DMS153 (cell line): Measurements from ENCODE around the gene LSM8.
"Not testable (repeated sequence)": the region's sequence is repeated elsewhere in the genome, so short reads cannot be mapped to it uniquely, and the experiment has no call there.

Experiments used
- DNase-seq: peaks from one replicate; lab custom pipeline; 2025; lab: John Stamatoyannopoulos, UW

The LSM8 gene

DNA sequence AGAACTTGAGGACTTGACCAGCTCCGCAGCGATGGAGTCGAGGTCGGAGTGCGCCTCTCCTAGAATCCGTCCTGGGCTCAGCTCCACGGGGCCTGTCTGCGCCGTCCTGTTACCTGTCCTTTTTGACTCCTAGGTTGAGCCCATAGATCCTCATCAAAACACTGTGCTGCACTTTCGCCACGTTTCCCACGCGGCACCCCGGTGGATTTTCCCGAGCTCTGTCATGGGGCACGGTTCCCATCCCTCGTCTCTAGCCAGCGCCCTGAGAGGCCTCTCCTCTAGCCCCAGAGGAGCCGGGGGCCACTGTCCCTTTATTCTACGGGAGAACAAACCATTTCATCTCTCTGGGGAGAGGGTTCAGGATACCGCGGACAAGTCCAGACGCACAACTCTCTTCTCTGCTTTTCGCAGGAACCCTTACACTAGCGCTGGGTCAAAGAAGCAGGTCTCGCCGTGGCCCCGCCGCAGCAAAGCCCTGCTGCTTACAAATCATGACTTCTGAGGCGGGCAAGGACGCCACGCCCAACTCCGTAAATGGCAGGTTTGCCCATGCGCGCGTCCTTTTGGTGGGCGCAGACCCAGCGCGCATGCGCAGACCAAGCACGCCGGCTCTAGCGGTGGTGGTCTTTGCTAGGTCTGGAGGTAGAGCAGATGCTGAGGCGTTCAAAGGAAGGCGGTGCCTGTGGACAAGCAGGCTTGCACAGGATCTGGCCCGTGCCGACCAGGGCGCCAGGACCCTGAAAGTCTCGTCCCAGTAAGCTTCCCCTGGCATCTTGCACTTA is 30.3 kb downstream of the LSM8 start:
- peak; percentile 68 for DNase-seq

DNA sequence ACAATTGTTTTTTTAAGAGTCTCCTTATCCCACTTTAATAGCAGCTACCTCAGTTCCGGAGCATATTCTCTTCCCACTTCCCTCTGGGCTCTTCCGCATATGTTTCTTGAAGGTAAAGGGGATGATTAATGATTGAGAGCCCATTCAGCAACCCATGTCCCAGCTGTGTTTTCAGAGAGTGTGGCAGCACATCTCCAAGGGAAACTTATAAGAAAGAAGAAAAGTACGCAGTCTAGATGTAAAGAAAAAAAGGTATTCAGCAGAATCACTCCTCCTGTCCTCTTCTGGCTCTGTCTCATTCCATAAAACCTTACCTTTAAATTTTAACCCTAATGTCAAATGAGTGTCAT is 30.8 kb downstream of the LSM8 start:
- peak; percentile 20 for DNase-seq

DNA sequence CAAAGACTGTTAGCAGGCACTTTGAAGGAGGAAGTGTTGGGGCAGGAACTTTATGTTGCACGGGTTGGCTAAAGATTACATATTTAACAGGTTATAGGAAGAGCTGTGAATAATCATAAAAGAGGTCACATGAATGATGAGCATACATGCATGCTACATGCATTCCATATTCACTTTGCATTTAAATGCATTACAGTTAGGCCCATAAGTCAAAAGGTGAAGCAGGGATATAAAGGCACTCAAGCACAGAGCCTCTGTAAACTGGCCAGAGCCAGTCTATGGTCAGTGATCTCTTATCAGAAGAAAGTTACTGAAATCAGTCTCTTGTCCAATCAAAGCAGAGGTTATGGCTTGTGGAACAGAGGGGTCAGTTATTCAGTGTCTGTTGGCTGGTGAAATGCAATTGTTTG is 33.3 kb downstream of the LSM8 start:
- DNase-seq = no peak

DNA sequence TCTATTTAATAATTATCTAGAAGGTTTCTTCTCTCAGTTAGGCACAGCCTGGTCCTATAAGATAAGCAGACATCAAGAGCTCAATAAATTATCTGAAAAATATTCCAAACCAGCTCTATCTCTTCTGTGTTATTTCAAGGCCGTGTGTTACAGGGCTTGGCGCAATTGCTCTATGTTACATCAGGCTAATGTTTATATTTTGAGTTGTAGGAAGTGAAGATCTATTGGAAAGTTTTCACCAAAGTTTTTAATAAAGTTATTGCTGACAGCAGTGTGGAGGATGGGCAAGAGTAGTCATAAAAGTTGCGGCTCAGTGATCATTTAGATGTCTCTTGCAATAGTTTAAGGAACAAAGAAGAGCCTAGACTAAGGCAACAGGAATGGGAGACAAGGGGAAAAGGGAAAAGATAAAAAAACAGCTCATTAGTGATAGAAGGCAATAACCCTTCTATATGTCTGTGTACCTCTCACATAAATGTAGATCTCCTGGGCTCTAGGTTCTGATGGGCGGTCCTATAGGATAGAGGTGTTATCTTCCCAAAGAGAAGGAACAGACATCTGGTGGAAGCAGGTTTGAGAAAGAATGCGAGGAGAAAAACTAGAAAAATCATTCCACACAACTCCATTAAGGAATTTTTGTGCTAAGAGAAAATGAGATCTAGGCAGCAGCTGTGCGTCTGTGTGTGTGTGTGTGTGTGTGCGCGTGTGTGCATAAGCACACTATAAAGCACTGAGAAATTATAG is 34.6 kb downstream of the LSM8 start:
- no peak for DNase-seq

DNA sequence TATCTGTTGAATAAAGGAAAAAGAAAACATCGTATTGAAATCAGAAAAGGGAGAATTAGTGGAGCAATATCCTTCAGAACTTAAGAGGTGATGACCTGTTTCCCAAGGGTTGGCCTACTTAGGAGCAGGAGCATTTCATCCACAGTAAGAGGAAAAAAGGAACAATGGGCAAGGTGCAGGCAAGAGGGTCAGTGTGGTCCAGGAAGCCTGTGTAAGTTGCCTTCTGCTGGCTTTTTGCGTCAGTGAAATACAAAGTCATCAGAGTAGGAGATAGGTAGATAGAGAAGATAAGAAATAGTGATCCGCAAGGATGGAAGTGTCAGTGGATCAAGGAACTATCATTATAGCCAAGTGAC is 35.2 kb downstream of the LSM8 start:
- no peak for DNase-seq

DNA sequence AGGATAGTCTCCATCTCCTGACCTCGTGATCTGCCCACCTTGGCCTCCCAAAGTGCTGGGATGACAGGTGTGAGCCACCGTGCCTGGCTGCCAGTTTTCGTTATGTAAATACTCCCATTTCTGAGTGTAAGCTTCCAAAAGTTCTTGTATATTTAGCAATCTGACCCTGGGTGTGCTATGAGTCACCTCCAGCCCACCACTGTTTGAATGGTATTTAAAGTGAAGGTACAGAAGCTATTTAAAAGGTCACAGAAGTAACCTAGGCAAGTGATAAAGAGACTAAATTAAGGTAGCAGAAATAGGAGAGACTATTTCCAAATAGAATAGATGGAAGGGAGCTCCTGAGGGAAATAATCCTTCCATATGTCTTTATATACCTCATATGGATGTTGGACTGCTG is 36.6 kb downstream of the LSM8 start:
- DNase-seq = no peak

DNA sequence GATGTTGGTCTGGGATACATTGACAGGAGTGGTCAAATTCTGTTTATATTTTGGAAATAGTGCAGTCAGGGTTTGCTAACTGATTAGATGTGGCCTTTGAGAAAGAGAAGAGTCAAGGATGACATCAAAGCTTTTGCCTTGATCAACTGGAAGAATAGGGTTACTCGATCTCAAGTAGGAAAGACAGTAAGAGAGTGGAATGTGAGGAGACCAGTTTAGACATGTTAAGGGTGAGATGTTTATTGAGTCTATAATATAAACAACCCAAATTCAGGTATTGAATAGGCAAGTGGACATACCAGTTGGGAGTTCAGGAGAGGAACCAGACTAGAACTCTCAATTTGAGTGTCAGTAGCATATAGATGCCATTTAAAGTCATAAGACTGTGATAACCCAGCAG is 38.6 kb downstream of the LSM8 start:
- DNase-seq = no peak

DNA sequence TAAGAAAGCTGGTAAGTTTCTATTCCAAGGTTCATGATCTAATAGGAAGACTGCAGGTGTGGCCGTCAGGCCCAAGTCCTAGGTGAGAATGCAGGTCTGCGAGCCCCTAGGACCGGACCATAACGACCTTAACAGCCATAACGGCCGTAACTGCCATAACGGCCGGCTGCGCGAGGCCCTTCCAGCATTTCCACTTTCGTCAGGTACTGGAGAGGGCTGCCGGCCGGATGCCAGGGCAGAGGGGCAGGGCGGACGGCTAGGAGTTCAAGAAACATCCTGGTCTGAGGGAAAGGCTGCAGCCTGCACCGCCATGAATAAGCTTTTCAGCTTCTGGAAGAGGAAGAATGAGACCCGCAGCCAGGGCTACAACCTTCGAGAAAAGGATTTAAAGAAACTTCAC is 40.6 kb downstream of the LSM8 start, which contains the start of gene ANKRD7:
Gene ANKRD7, plus strand, starts transcription at position 184 of the 400 bp plus-strand sequence. Its CDS starts 127 bp downstream, at position 311.
- DNase-seq = no peak

DNA sequence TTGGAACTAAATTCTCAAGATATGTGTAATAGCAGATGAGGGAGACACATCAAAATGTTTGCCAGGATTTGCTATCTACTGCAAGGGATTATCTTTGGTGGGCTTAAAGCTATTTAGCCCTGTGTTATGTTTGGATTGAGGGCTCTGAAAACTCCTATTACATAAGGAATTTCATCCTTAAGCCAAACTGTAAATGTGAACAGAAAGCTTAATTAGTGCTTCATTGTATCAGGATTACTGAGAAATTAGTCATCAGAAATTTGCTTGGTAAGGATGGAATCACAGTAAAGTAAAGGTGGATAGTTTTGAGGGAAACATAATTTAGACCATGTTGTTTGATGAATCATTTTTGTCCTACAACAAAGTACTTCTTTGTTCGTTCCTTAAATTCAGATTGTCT is 48.9 kb downstream of the LSM8 start:
- DNase-seq = no peak

DNA sequence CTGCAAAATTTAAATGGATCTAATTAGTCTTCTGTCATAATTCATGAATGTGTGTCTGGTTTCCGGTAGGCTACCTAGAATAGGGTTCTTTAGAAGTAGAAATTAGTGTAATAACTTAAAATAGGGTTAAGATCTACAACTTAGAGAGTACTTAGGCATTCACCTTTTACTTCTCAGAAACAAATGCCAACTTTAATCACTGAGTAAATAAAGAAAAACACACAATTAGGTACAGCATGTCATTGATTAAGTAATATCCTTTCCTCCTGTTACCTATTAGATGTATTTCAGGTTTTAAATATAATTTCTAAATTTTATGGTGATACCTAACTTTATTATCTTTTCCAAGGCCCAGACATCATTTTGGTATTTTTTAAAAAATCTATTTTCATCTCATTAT is 49.8 kb downstream of the LSM8 start:
- no peak for DNase-seq

DNA sequence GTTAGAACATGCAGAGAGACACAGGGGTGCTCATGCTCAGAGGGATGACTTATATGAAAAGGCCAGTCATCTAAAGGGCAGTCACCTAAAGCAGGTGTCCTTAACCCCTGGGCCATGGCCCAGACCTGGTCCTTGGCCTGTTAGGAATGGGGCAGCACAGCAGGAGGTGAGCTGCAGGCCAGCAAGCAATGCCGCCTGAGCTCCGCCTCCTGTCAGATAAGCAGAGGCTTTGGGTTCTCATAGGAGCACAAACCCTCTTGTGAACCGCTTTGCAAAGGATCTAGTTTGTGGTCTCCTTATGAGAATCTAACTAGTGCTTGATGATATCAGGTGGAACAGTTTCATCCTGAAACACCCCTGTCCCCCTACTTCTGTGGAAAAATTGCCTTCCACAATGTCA is 55.0 kb downstream of the LSM8 start:
- no peak for DNase-seq

DNA sequence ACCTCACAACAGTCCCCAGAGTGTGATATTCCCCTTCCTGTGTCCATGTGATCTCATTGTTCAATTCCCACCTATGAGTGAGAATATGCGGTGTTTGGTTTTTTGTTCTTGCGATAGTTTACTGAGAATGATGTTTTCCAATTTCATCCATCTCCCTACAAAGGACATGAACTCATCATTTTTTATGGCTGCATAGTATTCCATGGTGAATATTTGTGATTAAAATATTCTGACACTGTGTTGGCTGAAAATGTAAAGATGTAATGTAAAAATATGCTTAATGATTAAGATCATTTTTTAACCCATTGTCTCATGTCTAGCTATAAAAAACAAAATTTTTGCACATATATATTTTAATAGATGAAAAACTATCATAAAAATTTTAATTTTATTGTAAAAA is 56.4 kb downstream of the LSM8 start:
- DNase-seq = not testable (repeated sequence)
